ENCODE data around the gene HID1. TPM values are rescaled to one million over a fixed set of nuclear protein-coding genes. Genes with fewer than 3 reads are reported as not detected.
A peak's percentile ranks its signal among the peaks of the same experiment; 100 is the strongest.

HID1 gene
- total RNA-seq, 1 donor from 2014 or later: 2.6 TPM

DNA sequence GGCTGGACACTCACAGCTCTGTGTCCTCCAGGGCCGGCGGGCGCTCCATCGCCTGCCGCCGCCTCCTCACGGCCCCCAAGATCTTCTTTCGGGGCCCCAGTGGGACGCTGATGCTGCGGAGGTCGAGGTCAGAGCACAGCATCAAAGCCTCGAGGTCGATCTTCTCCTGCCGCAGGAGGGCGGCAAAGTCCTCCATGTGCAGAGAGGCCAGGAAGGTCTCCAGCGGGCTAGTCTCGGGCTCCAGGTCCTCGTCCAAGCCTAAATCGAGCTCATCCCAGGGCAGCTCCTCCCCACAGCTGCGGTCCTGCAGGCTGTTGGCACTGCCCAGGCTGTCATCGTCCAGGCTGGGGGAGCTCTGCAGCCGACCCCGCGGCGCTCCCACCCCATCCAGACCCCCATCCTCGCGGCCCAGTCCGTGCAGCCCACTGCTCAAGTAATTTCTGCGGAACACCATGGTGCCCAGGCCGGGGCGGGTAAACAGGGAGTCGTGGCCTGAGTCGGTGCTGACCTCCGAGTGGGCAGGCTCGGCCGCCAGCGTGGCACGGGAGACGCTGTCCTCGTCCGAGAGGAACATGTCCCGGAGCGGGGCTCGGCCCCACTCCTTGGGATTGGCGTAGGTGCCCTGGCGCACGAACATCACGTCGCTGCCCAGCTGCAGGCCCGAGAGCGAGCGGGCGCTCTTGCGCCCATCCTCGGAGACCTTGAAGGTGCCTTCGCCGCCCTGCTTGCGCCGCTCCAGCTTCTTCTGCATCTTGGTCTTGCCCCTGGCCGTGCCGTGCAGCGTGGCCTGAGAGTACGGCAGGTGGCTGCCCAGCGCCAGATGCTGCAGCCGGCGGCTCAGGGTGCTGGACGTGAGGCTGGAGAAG is 52.9 kb downstream of the HID1 start:
- Histone ChIP-seq H3K9ac (ENCODE audit: low read length) (no peak overlapping the region), H3K27ac (ENCODE audit: low read depth, low read length) (no peak overlapping the region), H3K4me1 (ENCODE audit: insufficient read depth, low read length) (no peaks in the 10 kb centered on the region), H3K79me2 (ENCODE audit: insufficient read depth, low read length) (no peaks in the 10 kb centered on the region), H4K20me1 (ENCODE audit: insufficient read depth, low read length) (no peaks in the 10 kb centered on the region), H2AFZ (ENCODE audit: low read depth, low read length) (no peak overlapping the region), H3K36me3 (ENCODE audit: insufficient read depth, low read length) (no peaks in the 10 kb centered on the region), H3K9me3 (ENCODE audit: insufficient read depth, low read depth, low read length) (no peaks in the 10 kb centered on the region), H3K4me3 (ENCODE audit: insufficient read depth, low read depth, low read length) (no peak overlapping the region), H3K27me3 (ENCODE audit: insufficient read depth, low read length) (peaks cover 28% of the 10 kb centered on the region), H3K4me2 (ENCODE audit: low read length) (no peak overlapping the region)
- no peaks in the 10 kb centered on the region for H3K9me3 Mint-ChIP-seq (ENCODE audit: unreplicated experiment)
- no peaks in the 10 kb centered on the region for H3K36me3 Mint-ChIP-seq (ENCODE audit: low read depth, unreplicated experiment)
- no peak for DNase-seq (ENCODE audit: low read depth)
- H3K27me3 Mint-ChIP-seq (ENCODE audit: low read depth, unreplicated experiment): peaks cover 38% of the 10 kb centered on the region
- TF ChIP-seq, protein P1, sequence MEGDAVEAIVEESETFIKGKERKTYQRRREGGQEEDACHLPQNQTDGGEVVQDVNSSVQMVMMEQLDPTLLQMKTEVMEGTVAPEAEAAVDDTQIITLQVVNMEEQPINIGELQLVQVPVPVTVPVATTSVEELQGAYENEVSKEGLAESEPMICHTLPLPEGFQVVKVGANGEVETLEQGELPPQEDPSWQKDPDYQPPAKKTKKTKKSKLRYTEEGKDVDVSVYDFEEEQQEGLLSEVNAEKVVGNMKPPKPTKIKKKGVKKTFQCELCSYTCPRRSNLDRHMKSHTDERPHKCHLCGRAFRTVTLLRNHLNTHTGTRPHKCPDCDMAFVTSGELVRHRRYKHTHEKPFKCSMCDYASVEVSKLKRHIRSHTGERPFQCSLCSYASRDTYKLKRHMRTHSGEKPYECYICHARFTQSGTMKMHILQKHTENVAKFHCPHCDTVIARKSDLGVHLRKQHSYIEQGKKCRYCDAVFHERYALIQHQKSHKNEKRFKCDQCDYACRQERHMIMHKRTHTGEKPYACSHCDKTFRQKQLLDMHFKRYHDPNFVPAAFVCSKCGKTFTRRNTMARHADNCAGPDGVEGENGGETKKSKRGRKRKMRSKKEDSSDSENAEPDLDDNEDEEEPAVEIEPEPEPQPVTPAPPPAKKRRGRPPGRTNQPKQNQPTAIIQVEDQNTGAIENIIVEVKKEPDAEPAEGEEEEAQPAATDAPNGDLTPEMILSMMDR (IDR thresholded peaks at IDR 0.05; ENCODE audit: insufficient read depth, low read depth, low read length): no peak
- no peak for TF ChIP-seq EZH2 (IDR thresholded peaks at IDR 0.05; ENCODE audit: insufficient read depth, low read length)
- H3K27ac Mint-ChIP-seq (ENCODE audit: unreplicated experiment): no peak overlapping the region
- no peaks in the 10 kb centered on the region for H3K4me1 Mint-ChIP-seq (ENCODE audit: low read depth, unreplicated experiment)
- H3K4me3 Mint-ChIP-seq (ENCODE audit: unreplicated experiment): no peak overlapping the region
- no peak for FAIRE-seq

DNA sequence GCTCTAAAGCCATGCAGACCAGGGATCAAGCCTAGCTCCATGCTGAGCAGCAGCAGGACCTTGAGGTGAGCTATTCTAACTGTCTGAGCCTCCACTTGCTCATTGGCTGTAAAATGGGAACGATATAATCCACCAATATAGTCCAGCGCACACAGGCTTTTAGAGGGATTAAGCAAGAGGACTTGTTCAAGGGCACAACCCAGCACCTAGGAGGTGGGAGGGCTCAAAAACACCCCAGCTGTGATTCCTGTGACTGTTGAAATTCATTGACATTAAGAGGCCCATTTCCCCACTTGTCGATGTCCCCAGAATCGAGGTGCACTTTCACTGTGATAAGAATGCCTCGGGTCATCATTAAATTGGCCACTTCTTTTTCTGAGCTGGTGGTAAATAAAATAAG is 53.7 kb downstream of the HID1 start:
- H3K9ac ChIP-seq (ENCODE audit: low read length): no peak overlapping the region
- no peaks in the 10 kb centered on the region for H3K4me1 Mint-ChIP-seq (ENCODE audit: low read depth, unreplicated experiment)
- no peak for FAIRE-seq
- no peak overlapping the region for H3K4me3 Mint-ChIP-seq (ENCODE audit: unreplicated experiment)
- H3K27me3 ChIP-seq (ENCODE audit: insufficient read depth, low read length): peaks cover 20% of the 10 kb centered on the region
- H3K9me3 Mint-ChIP-seq (ENCODE audit: unreplicated experiment): peaks cover 2% of the 10 kb centered on the region
- no peak for TF ChIP-seq EZH2 (IDR thresholded peaks at IDR 0.05; ENCODE audit: insufficient read depth, low read length)
- TF ChIP-seq, protein P1 (IDR thresholded peaks at IDR 0.05; ENCODE audit: insufficient read depth, low read depth, low read length): no peak
- no peak overlapping the region for H3K4me2 ChIP-seq (ENCODE audit: low read length)
- H3K79me2 ChIP-seq (ENCODE audit: insufficient read depth, low read length): no peaks in the 10 kb centered on the region
- no peaks in the 10 kb centered on the region for H3K36me3 Mint-ChIP-seq (ENCODE audit: low read depth, unreplicated experiment)
- H3K36me3 ChIP-seq (ENCODE audit: insufficient read depth, low read length): no peaks in the 10 kb centered on the region
- H3K27me3 Mint-ChIP-seq (ENCODE audit: low read depth, unreplicated experiment): peaks cover 36% of the 10 kb centered on the region
- peak overlapping the region; percentile 69 for H3K27ac Mint-ChIP-seq (ENCODE audit: unreplicated experiment)
- DNase-seq (ENCODE audit: low read depth): no peak
- H2AFZ ChIP-seq (ENCODE audit: low read depth, low read length): no peak overlapping the region
- no peaks in the 10 kb centered on the region for H3K4me1 ChIP-seq (ENCODE audit: insufficient read depth, low read length)
- no peaks in the 10 kb centered on the region for H3K9me3 ChIP-seq (ENCODE audit: insufficient read depth, low read depth, low read length)
- no peak overlapping the region for H3K4me3 ChIP-seq (ENCODE audit: insufficient read depth, low read depth, low read length)
- no peak overlapping the region for H3K27ac ChIP-seq (ENCODE audit: low read depth, low read length)
- no peaks in the 10 kb centered on the region for H4K20me1 ChIP-seq (ENCODE audit: insufficient read depth, low read length)

DNA sequence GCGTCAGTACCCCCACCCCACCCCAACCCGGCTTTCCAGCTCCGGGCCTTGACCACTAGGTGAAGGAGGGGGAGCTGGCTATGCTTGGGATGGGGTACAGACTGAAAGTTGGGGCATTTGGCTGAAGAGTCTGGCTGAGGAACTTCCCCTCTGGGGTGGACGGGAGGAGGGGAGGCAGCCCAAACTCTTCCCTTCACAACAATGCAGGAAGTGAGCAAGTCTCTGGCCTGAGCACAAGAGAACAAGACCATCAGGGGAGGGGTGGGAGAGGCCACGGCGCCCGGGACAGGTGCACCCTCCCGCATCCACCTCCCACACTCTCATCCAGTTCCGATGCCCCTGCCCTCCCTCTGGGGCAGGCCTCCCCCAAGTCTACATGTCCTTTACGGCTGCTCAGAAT is 55.1 kb downstream of the HID1 start:
- peaks cover 30% of the 10 kb centered on the region for H3K27me3 Mint-ChIP-seq (ENCODE audit: low read depth, unreplicated experiment)
- Histone ChIP-seq H3K4me2 (ENCODE audit: low read length) (no peak overlapping the region), H3K36me3 (ENCODE audit: insufficient read depth, low read length) (no peaks in the 10 kb centered on the region), H3K9me3 (ENCODE audit: insufficient read depth, low read depth, low read length) (no peaks in the 10 kb centered on the region), H3K27me3 (ENCODE audit: insufficient read depth, low read length) (peaks cover 13% of the 10 kb centered on the region), H4K20me1 (ENCODE audit: insufficient read depth, low read length) (no peaks in the 10 kb centered on the region), H3K4me3 (ENCODE audit: insufficient read depth, low read depth, low read length) (no peak overlapping the region), H3K9ac (ENCODE audit: low read length) (no peak overlapping the region), H3K79me2 (ENCODE audit: insufficient read depth, low read length) (no peaks in the 10 kb centered on the region), H3K4me1 (ENCODE audit: insufficient read depth, low read length) (no peaks in the 10 kb centered on the region), H3K27ac (ENCODE audit: low read depth, low read length) (no peak overlapping the region), H2AFZ (ENCODE audit: low read depth, low read length) (no peak overlapping the region)
- DNase-seq (ENCODE audit: low read depth) (no peak), FAIRE-seq (no peak)
- H3K4me3 Mint-ChIP-seq (ENCODE audit: unreplicated experiment): no peak overlapping the region
- peaks cover 7% of the 10 kb centered on the region for H3K9me3 Mint-ChIP-seq (ENCODE audit: unreplicated experiment)
- H3K27ac Mint-ChIP-seq (ENCODE audit: unreplicated experiment): no peak overlapping the region
- H3K4me1 Mint-ChIP-seq (ENCODE audit: low read depth, unreplicated experiment): no peaks in the 10 kb centered on the region
- no peak for TF ChIP-seq EZH2 (IDR thresholded peaks at IDR 0.05; ENCODE audit: insufficient read depth, low read length)
- TF ChIP-seq, protein P1 (IDR thresholded peaks at IDR 0.05; ENCODE audit: insufficient read depth, low read depth, low read length): no peak
- no peaks in the 10 kb centered on the region for H3K36me3 Mint-ChIP-seq (ENCODE audit: low read depth, unreplicated experiment)
